Measurements from ENCODE around the gene HMOX2.
A peak's percentile ranks its signal among the peaks of the same experiment; 100 is the strongest.

Gene HMOX2

GRCh38 chr16:4510747-4511426, 34.7 kb downstream of the HMOX2 start:
- Histone ChIP-seq H3K27ac (peak overlapping the region in 2 of 11 experiments; percentile 35 to 42; a peak in 3 of 22 replicates), H3K36me3 (peaks cover 66 to 87% (median 78%) of the 10 kb centered on the region in 11 experiments), H3K27me3 (no peaks in the 10 kb centered on the region), H4K20me1 (peaks cover 9 to 100% (median 61%) of the 10 kb centered on the region in 11 experiments), H3K9ac (peak overlapping the region in 8 of 11 experiments; percentile 16 to 46 (median 31); a peak in 8 of 22 replicates), H3K9me3 (replicated peaks in 1 of 11) (no peaks in the 10 kb centered on the region), H3K4me3 (no peak overlapping the region), H3K4me1 (peaks cover 27 to 61% (median 42%) of the 10 kb centered on the region in 10 experiments), H3K4me2 (peak overlapping the region in 5 of 11 experiments; percentile 29 to 78 (median 56); a peak in 8 of 22 replicates)
- no peak for TF ChIP-seq Cebpa-rat (IDR thresholded peaks at IDR 0.05)

DNA sequence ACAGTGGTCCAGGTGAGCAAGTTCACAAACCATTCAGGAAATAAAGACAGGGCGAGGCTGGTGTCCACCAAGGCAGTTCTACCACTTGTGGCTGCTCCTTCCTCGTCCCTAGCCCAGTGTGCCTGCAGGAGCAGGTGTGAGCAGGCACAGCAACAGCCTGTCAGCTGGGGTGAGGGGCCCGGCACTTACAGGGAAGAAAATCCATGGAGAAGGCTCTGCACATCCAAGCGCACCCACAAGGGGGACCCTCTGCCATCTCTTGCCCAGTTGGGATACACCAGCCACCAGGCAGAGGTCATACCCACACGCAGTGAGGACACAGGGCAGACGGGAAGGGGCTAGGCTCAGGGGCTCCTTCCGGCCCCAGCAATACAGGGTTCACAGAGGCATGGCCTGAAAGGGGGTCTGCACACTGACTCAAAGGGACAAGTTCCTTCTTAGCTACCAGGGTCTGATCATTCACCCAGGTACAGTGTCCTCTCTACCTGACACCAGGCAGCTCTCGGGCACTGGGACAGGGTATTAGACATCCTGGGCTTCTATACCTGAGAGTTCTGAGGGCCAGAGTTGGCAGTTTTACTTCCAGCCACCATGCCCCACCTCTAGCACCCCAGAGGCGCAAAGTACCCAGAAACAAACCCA, 35.4 kb downstream of the HMOX2 start:
- Histone ChIP-seq H3K27ac (peak overlapping the region in 1 of 11 experiments; percentile 35; a peak in 2 of 22 replicates), H3K4me3 (no peak overlapping the region), H3K4me2 (peak overlapping the region in 5 of 11 experiments; percentile 29 to 78 (median 56); a peak in 8 of 22 replicates), H3K4me1 (peaks cover 30 to 61% (median 44%) of the 10 kb centered on the region in 10 experiments), H3K36me3 (peaks cover 63 to 81% (median 75%) of the 10 kb centered on the region in 11 experiments), H4K20me1 (peaks cover 5 to 100% (median 56%) of the 10 kb centered on the region in 11 experiments; a peak in 15 of 22 replicates), H3K27me3 (no peaks in the 10 kb centered on the region), H3K9ac (peak overlapping the region in 7 of 11 experiments; percentile 16 to 46 (median 38); a peak in 5 of 22 replicates), H3K9me3 (replicated peaks in 1 of 11) (no peaks in the 10 kb centered on the region)
- TF ChIP-seq Cebpa-rat (IDR thresholded peaks at IDR 0.05), result no peak

GRCh38 chr16:4512473-4512872, 36.3 kb downstream of the HMOX2 start:
- H3K4me3 ChIP-seq, result no peak overlapping the region
- peak overlapping the region in 1 of 11 experiments; percentile 35; a peak in 2 of 22 replicates for H3K27ac ChIP-seq
- peaks cover 5 to 100% (median 56%) of the 10 kb centered on the region in 11 experiments; a peak in 16 of 22 replicates for H4K20me1 ChIP-seq
- H3K9me3 ChIP-seq (replicated peaks in 1 of 11), result no peaks in the 10 kb centered on the region
- no peak for TF ChIP-seq Cebpa-rat (IDR thresholded peaks at IDR 0.05)
- H3K4me2 ChIP-seq, result peak overlapping the region in 2 of 11 experiments; percentile 78 to 85; a peak in 4 of 22 replicates
- peak overlapping the region in 1 of 11 experiments; percentile 43; a peak in 2 of 22 replicates for H3K9ac ChIP-seq
- no peaks in the 10 kb centered on the region for H3K27me3 ChIP-seq
- H3K36me3 ChIP-seq, result peaks cover 55 to 76% (median 66%) of the 10 kb centered on the region in 11 experiments
- H3K4me1 ChIP-seq, result peaks cover 39 to 68% (median 52%) of the 10 kb centered on the region in 10 experiments

- Histone ChIP-seq H3K27me3 (no peaks in the 10 kb centered on the region), H3K9me3 (replicated peaks in 1 of 11) (no peaks in the 10 kb centered on the region), H3K4me2 (peak overlapping the region; percentile 68 to 96 (median 85)), H3K4me1 (peaks cover 42 to 76% (median 60%) of the 10 kb centered on the region in 10 experiments), H3K27ac (peak overlapping the region in 4 of 11 experiments; percentile 21 to 88 (median 81); a peak in 5 of 22 replicates), H3K36me3 (peaks cover 47 to 70% (median 58%) of the 10 kb centered on the region in 11 experiments), H3K9ac (peak overlapping the region in 7 of 11 experiments; percentile 60 to 74 (median 69); a peak in 7 of 22 replicates), H3K4me3 (no peak overlapping the region; a peak in 1 of 20 replicates), H4K20me1 (peaks cover 0 to 100% (median 64%) of the 10 kb centered on the region in 11 experiments; a peak in 18 of 22 replicates)
- no peak for TF ChIP-seq Cebpa-rat (IDR thresholded peaks at IDR 0.05)
These were observed 37.1 kb downstream of the HMOX2 start for GRCh38 chr16:4513086-4513860.

DNA sequence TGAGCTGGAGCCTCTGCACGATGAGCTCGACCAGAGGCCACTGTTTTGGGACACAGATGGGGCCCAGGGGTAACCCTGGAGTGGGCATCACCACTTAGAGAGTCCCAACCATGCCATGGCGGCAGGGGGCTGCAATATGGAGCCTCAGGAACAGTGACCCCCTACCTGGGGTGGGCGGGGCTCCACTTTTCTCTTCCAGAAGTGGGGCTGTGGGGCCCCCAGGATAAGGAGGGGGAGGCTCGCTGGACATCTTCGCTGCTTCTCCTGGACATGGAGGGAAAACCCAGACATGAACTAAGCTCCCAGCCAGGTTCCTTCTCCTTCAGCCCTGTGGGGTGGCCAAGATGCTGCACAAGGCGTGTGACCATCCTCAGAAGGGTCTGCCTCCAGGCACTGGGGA, 37.7 kb downstream of the HMOX2 start:
- Histone ChIP-seq H3K36me3 (peaks cover 41 to 64% (median 52%) of the 10 kb centered on the region in 11 experiments), H3K27ac (peak overlapping the region; percentile 18 to 88 (median 71); a peak in 17 of 22 replicates)

GRCh38 chr16:4514606-4515005, 38.4 kb downstream of the HMOX2 start:
- no peak for TF ChIP-seq Cebpa-rat (IDR thresholded peaks at IDR 0.05)
- peaks cover 38 to 57% (median 45%) of the 10 kb centered on the region in 11 experiments for H3K36me3 ChIP-seq
- peak overlapping the region; percentile 48 to 74 (median 67) for H3K9ac ChIP-seq
- H3K4me2 ChIP-seq, result peak overlapping the region; percentile 68 to 96 (median 85)
- no peaks in the 10 kb centered on the region for H3K27me3 ChIP-seq
- peak overlapping the region in 7 of 10 experiments; percentile 18 to 46 (median 26); a peak in 9 of 20 replicates for H3K4me3 ChIP-seq
- H3K9me3 ChIP-seq (replicated peaks in 1 of 11), result no peaks in the 10 kb centered on the region
- H4K20me1 ChIP-seq, result peaks cover 0 to 100% (median 60%) of the 10 kb centered on the region in 11 experiments; a peak in 17 of 22 replicates
- peaks cover 42 to 82% (median 61%) of the 10 kb centered on the region in 10 experiments for H3K4me1 ChIP-seq
- H3K27ac ChIP-seq, result peak overlapping the region; percentile 18 to 88 (median 71); a peak in 21 of 22 replicates

More for the DNA sequence above, 37.7 kb downstream of the HMOX2 start:
- H3K4me2 ChIP-seq, result peak overlapping the region; percentile 68 to 96 (median 85)
- no peak for TF ChIP-seq Cebpa-rat (IDR thresholded peaks at IDR 0.05)
- peaks cover 42 to 77% (median 61%) of the 10 kb centered on the region in 10 experiments for H3K4me1 ChIP-seq
- H3K9ac ChIP-seq, result peak overlapping the region; percentile 48 to 74 (median 67); a peak in 20 of 22 replicates
- peaks cover 0 to 100% (median 65%) of the 10 kb centered on the region in 11 experiments; a peak in 17 of 22 replicates for H4K20me1 ChIP-seq
- peak overlapping the region in 4 of 10 experiments; percentile 3 to 46 (median 39); a peak in 3 of 20 replicates for H3K4me3 ChIP-seq
- H3K9me3 ChIP-seq (replicated peaks in 1 of 11), result no peaks in the 10 kb centered on the region
- H3K27me3 ChIP-seq, result no peaks in the 10 kb centered on the region

- H3K4me3 ChIP-seq, result peak overlapping the region; percentile 0 to 46 (median 26); a peak in 11 of 20 replicates
- H3K27ac ChIP-seq, result peak overlapping the region; percentile 18 to 88 (median 71); a peak in 19 of 22 replicates
- H3K36me3 ChIP-seq, result peaks cover 29 to 46% (median 34%) of the 10 kb centered on the region in 11 experiments
- no peaks in the 10 kb centered on the region for H3K27me3 ChIP-seq
- no peak for TF ChIP-seq Cebpa-rat (IDR thresholded peaks at IDR 0.05)
- H3K4me1 ChIP-seq, result peaks cover 42 to 84% (median 60%) of the 10 kb centered on the region in 10 experiments
- peak overlapping the region; percentile 40 to 74 (median 60); a peak in 21 of 22 replicates for H3K9ac ChIP-seq
- no peaks in the 10 kb centered on the region for H3K9me3 ChIP-seq (replicated peaks in 1 of 11)
- peak overlapping the region; percentile 68 to 96 (median 85) for H3K4me2 ChIP-seq
- peaks cover 0 to 99% (median 48%) of the 10 kb centered on the region in 11 experiments; a peak in 17 of 22 replicates for H4K20me1 ChIP-seq
These were observed 39.5 kb downstream of the HMOX2 start for GRCh38 chr16:4515611-4516233.
